B cell (primary cell): ENCODE data around the gene NKAIN2. TPM values are rescaled to one million over a fixed set of nuclear protein-coding genes. Genes with fewer than 3 reads are reported as not detected.

Experiments used
- ATAC-seq: fragments of 200-7000 bp; cut with Tn5 transposase; one replicate; pipeline ENCODE4 v1.10.0; 2021; ENCODE audit warnings: low read depth, mild to moderate bottlenecking, moderate number of reproducible peaks, moderate library complexity
- CTCF ChIA-PET: fragments of 350-600 bp; sonication (Branson Sonifier 250); formaldehyde crosslinking; loops from one replicate; lab custom pipeline; 2021; ENCODE audit warnings: antibody characterized with exemption, inconsistent platforms; lab: Charles Lee
- POLR2A ChIA-PET: fragments of 350-600 bp; sonication (Branson Sonifier 250); formaldehyde crosslinking; loops from one replicate; lab custom pipeline; 2021; ENCODE audit warnings: antibody characterized with exemption; lab: Charles Lee
- DNase-seq: peaks from one replicate; pipeline ENCODE4 v3.0.0; 2013
- H2AFZ ChIP-seq: 2 replicates; pipeline ENCODE4 v1.6.1; 2012; ENCODE audit warnings: mild to moderate bottlenecking, low read depth, low read length; ENCODE audit not compliant: insufficient read depth, poor library complexity, severe bottlenecking
- H3K27ac ChIP-seq, 2 donors: 1 replicate in 1 of 2; 2 replicates in 1 of 2; pipeline ENCODE4 v1.5.1; 2012 to 2013; ENCODE audit warnings: low read length in 2 of 2, mild to moderate bottlenecking in 2 of 2, moderate library complexity in 1 of 2
- H3K27me3 ChIP-seq, 4 experiments: fragments of 200-600 bp in 1 of 4; sonication (generic) in 1 of 4; replicated peaks in 1 of 4; 1 replicate in 2 of 4; 2 replicates in 2 of 4; pipeline versions ENCODE4 v1.6.1 to v1.7.0; 2013 to 2016; ENCODE audit warnings: low read length in 3 of 4, mild to moderate bottlenecking in 2 of 4, mixed read lengths in 1 of 4, moderate library complexity in 1 of 4; ENCODE audit not compliant: insufficient read depth in 4 of 4, control insufficient read depth in 3 of 4; ENCODE audit errors: control extremely low read depth in 1 of 4
- H3K36me3 ChIP-seq, 2 experiments: replicated peaks in 1 of 2; 1 replicate in 1 of 2; 2 replicates in 1 of 2; pipeline versions ENCODE4 v1.6.1 to v1.7.1; 2013; ENCODE audit warnings: low read length in 1 of 2; ENCODE audit not compliant: insufficient read depth in 2 of 2, control insufficient read depth in 1 of 2; ENCODE audit errors: control extremely low read depth in 1 of 2, extremely low read depth in 1 of 2
- H3K4me1 ChIP-seq, 2 donors: fragments of 200-600 bp in 1 of 2; sonication (generic) in 1 of 2; 1 replicate in 1 of 2; 2 replicates in 1 of 2; pipeline versions ENCODE4 v1.5.1 to v1.6.1; 2013 to 2017; ENCODE audit warnings: low read length in 2 of 2; ENCODE audit not compliant: control insufficient read depth in 2 of 2, insufficient read depth in 2 of 2
- H3K4me2 ChIP-seq: replicated peaks from 2 replicates; pipeline ENCODE3; 2012; ENCODE audit warnings: mild to moderate bottlenecking, low read depth, low read length; ENCODE audit not compliant: poor library complexity, severe bottlenecking
- H3K4me3 ChIP-seq, 5 experiments: fragments of 200-600 bp in 1 of 5; sonication (generic) in 1 of 5; 1 replicate in 3 of 5; 2 replicates in 2 of 5; pipeline versions ENCODE4 v1.5.1 to v1.7.0; 2011 to 2016; ENCODE audit warnings: low read length in 4 of 5, mild to moderate bottlenecking in 4 of 5, low read depth in 2 of 5, control low read depth in 1 of 5, moderate library complexity in 1 of 5; ENCODE audit not compliant: insufficient read depth in 1 of 5; ENCODE audit errors: control extremely low read depth in 1 of 5, extremely low read depth in 1 of 5
- H3K79me2 ChIP-seq: fragments of 200-600 bp; sonication (generic); one replicate; pipeline ENCODE4 v1.6.0; 2016; ENCODE audit warnings: low read length; ENCODE audit not compliant: control insufficient read depth, insufficient read depth
- H3K9ac ChIP-seq: fragments of 200-600 bp; sonication (generic); 2 replicates; pipeline ENCODE4 v1.6.1; 2017; ENCODE audit warnings: mild to moderate bottlenecking, low read length, moderate library complexity
- H3K9me3 ChIP-seq, 3 donors: one replicate each; pipeline versions ENCODE4 v1.6.1 to v1.7.1; 2013; ENCODE audit warnings: low read length in 2 of 3; ENCODE audit not compliant: control insufficient read depth in 2 of 3, insufficient read depth in 1 of 3; ENCODE audit errors: control extremely low read depth in 1 of 3
- H4K20me1 ChIP-seq: 2 replicates; pipeline ENCODE4 v1.6.0; 2012; ENCODE audit warnings: mild to moderate bottlenecking, low read length; ENCODE audit not compliant: insufficient read depth, control insufficient read depth, poor library complexity, severe bottlenecking
- H3K27ac Mint-ChIP-seq: one replicate; pipeline ENCODE4 v1.8.0; 2021; ENCODE audit warnings: mixed read lengths
- H3K27me3 Mint-ChIP-seq: one replicate; pipeline ENCODE4 v1.8.0; 2021; ENCODE audit warnings: mixed read lengths
- H3K4me1 Mint-ChIP-seq: one replicate; pipeline ENCODE4 v1.8.0; 2021; ENCODE audit warnings: mixed read lengths
- H3K4me3 Mint-ChIP-seq: one replicate; pipeline ENCODE4 v1.8.0; 2021; ENCODE audit warnings: mixed read lengths
- H3K9me3 Mint-ChIP-seq: one replicate; pipeline ENCODE4 v1.8.0; 2022; ENCODE audit warnings: mixed read lengths; ENCODE audit not compliant: insufficient read depth
- EZH2 ChIP-seq: IDR thresholded peaks from 2 replicates; pipeline ENCODE4 v1.6.1; 2012; ENCODE audit warnings: borderline replicate concordance, low read depth, mild to moderate bottlenecking, moderate library complexity, low read length; ENCODE audit not compliant: insufficient read depth, poor library complexity, severe bottlenecking
- WGBS: methylation state at CpG from one replicate; pipeline ENCODE4 v1.1.5; 2013; ENCODE audit warnings: missing lambda C conversion rate; ENCODE audit not compliant: insufficient coverage; 5-methylcytosine and 5-hydroxymethylcytosine counted together
- intact Hi-C: fragments of 100-400 bp; cut with micrococcal nuclease; formaldehyde crosslinking; loops from one replicate; pipeline ENCODE4 v1.10.0; 2022
- polyA plus RNA-seq: library from polyadenylated mRNA; depleted of rRNA; stranded (reverse); fragments of >200 nt; gene quantifications from 2 replicates; pipeline ENCODE4 v1.2.3, GENCODE V29; 2012
- total RNA-seq, 2 donors: library from RNA; stranded (reverse); fragments of 120-200 nt in 1 of 2; gene quantifications; 1 replicate in 1 of 2; 2 replicates in 1 of 2; pipeline versions ENCODE4 v1.2.3 to v1.2.4, GENCODE V29; 2013 to 2022
- TF ChIP-seq, protein P1 (sequence below): fragments of 200-600 bp; IDR thresholded peaks from one replicate; pipeline ENCODE4 v1.8.0; 2022; ENCODE audit warnings: antibody characterized with exemption, mild to moderate bottlenecking

NKAIN2 gene
- total and polyA plus RNA-seq, 2 donors (not counting 1 experiment from before 2014, with no cell fraction given) = not detected

DNA sequence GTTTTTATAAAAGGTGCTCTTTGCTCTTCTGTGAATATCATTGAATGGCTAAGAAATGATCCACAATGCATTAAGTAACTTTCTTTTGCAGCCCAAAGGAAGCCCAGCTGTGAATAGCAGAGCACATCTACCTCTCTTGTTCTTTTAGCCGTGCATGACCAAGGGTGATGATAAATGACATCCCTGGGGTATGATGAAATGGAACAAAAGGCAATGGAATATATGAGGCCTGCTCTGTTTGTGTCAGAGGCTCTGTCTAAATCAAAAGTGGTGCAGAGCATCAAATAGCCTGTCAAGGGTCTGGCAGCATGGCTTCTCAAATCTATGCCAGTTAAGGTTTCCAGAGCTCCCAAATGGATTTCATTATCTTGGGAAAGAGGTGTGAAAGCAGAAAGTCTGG is 796.0 kb downstream of the NKAIN2 start:
- ChIA-PET CTCF (no interaction called here), POLR2A (no interaction called here)
- Mint-ChIP-seq H3K4me1 (no peaks in the 10 kb centered on the region), H3K9me3 (peaks cover 5% of the 10 kb centered on the region), H3K27me3 (no peaks in the 10 kb centered on the region), H3K4me3 (no peak overlapping the region), H3K27ac (no peak overlapping the region)
- no peak for ATAC-seq
- H3K9ac ChIP-seq = no peak overlapping the region
- no peak overlapping the region for H2AFZ ChIP-seq
- TF ChIP-seq, protein P1, sequence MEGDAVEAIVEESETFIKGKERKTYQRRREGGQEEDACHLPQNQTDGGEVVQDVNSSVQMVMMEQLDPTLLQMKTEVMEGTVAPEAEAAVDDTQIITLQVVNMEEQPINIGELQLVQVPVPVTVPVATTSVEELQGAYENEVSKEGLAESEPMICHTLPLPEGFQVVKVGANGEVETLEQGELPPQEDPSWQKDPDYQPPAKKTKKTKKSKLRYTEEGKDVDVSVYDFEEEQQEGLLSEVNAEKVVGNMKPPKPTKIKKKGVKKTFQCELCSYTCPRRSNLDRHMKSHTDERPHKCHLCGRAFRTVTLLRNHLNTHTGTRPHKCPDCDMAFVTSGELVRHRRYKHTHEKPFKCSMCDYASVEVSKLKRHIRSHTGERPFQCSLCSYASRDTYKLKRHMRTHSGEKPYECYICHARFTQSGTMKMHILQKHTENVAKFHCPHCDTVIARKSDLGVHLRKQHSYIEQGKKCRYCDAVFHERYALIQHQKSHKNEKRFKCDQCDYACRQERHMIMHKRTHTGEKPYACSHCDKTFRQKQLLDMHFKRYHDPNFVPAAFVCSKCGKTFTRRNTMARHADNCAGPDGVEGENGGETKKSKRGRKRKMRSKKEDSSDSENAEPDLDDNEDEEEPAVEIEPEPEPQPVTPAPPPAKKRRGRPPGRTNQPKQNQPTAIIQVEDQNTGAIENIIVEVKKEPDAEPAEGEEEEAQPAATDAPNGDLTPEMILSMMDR = no peak
- no peak for TF ChIP-seq EZH2
- 56% methylated on average over 1 of the region's 1 CpG for WGBS
- intact Hi-C loops = no loop called here
- H3K36me3 ChIP-seq = no peaks in the 10 kb centered on the region
- DNase-seq = no peak
- no peak overlapping the region for H3K4me2 ChIP-seq
- H3K4me3 ChIP-seq = no peak overlapping the region
- no peaks in the 10 kb centered on the region for H3K79me2 ChIP-seq
- no peaks in the 10 kb centered on the region for H4K20me1 ChIP-seq
- H3K27ac ChIP-seq = no peak overlapping the region
- no peaks in the 10 kb centered on the region for H3K27me3 ChIP-seq
- no peaks in the 10 kb centered on the region for H3K9me3 ChIP-seq
- no peaks in the 10 kb centered on the region for H3K4me1 ChIP-seq

DNA sequence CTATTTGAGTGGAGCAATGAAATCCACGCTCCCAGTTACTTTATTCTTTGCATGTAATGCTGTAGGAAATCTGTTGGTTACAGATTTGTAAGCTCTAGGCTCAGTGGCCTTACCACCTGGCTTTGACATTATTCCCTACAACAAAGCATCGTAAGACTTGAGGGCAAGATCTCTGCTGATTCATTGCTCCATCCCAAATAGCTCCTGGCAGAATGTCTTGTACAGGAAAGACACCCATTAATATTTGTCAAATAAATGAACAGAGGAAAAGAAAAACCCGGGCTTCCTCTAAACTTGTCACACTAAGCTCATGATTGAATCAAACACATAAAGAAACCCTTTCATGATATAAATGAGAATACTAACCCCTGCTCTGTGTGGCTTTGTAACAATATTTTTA is 801.1 kb downstream of the NKAIN2 start:
- H3K4me1 Mint-ChIP-seq = no peaks in the 10 kb centered on the region
- Histone ChIP-seq H3K79me2 (no peaks in the 10 kb centered on the region), H3K27ac (no peak overlapping the region), H3K36me3 (no peaks in the 10 kb centered on the region), H3K9me3 (no peaks in the 10 kb centered on the region), H3K9ac (no peak overlapping the region), H2AFZ (no peak overlapping the region), H3K4me2 (no peak overlapping the region), H3K4me1 (no peaks in the 10 kb centered on the region), H3K4me3 (no peak overlapping the region), H3K27me3 (no peaks in the 10 kb centered on the region), H4K20me1 (no peaks in the 10 kb centered on the region)
- H3K4me3 Mint-ChIP-seq = no peak overlapping the region
- no peak overlapping the region for H3K27ac Mint-ChIP-seq
- CTCF ChIA-PET = no interaction called here
- ATAC-seq (no peak), DNase-seq (no peak)
- no peaks in the 10 kb centered on the region for H3K27me3 Mint-ChIP-seq
- H3K9me3 Mint-ChIP-seq = peaks cover 2% of the 10 kb centered on the region
- WGBS = no CpG with 5 or more reads among the region's 3 CpGs
- TF ChIP-seq, protein P1 = no peak
- TF ChIP-seq EZH2 = no peak
- POLR2A ChIA-PET = no interaction called here
- intact Hi-C loops = no loop called here
